A673 (cell line): ENCODE data around the gene EEPD1. TPM values are rescaled to one million over a fixed set of nuclear protein-coding genes. Genes with fewer than 3 reads are reported as not detected.

Source experiments
- BruUV-seq: library from RNA; stranded (reverse); fragments of 400-500 nt; replicated peaks from 2 replicates; lab custom pipeline; 2021; lab: Mats Ljungman, UMichigan
- CTCF ChIA-PET: fragments of 300-600 bp; sonication (Branson Sonifier 250); formaldehyde crosslinking; loops from one replicate; lab custom pipeline; 2022; ENCODE audit warnings: antibody characterized with exemption; lab: Charles Lee
- POLR2A ChIA-PET: fragments of 300-600 bp; sonication (Branson Sonifier 250); formaldehyde crosslinking; loops from one replicate; lab custom pipeline; 2022; ENCODE audit warnings: antibody characterized with exemption; ENCODE audit not compliant: low non-redundant PET; lab: Charles Lee
- DNase-seq: peaks from one replicate; pipeline ENCODE4 v3.0.0-alpha.2; 2015; ENCODE audit warnings: low spot score
- H3K27ac ChIP-seq: fragments of 200-600 bp; sonication (generic); 2 replicates; pipeline ENCODE4 v1.5.1; 2016; ENCODE audit warnings: mixed run types, low read depth, mild to moderate bottlenecking, mixed read lengths, antibody characterized with exemption, low read length; ENCODE audit not compliant: poor library complexity, severe bottlenecking
- H3K27me3 ChIP-seq: fragments of 200-600 bp; sonication (generic); replicated peaks from 2 replicates; pipeline ENCODE4 v1.6.1; 2017; ENCODE audit warnings: mixed run types, low read depth, mild to moderate bottlenecking, mixed read lengths, antibody characterized with exemption, low read length; ENCODE audit not compliant: insufficient read depth, poor library complexity
- H3K36me3 ChIP-seq: fragments of 200-600 bp; sonication (generic); 2 replicates; pipeline ENCODE4 v1.6.1; 2016; ENCODE audit warnings: mixed run types, mild to moderate bottlenecking, mixed read lengths, antibody characterized with exemption, low read length; ENCODE audit not compliant: insufficient read depth, poor library complexity, severe bottlenecking
- H3K4me1 ChIP-seq: fragments of 200-600 bp; sonication (generic); 2 replicates; pipeline ENCODE4 v1.6.1; 2017; ENCODE audit warnings: mixed run types, mild to moderate bottlenecking, mixed read lengths, antibody characterized with exemption, low read length; ENCODE audit not compliant: insufficient read depth, poor library complexity, severe bottlenecking
- H3K4me3 ChIP-seq: fragments of 200-600 bp; sonication (generic); 2 replicates; pipeline ENCODE4 v1.5.1; 2016; ENCODE audit warnings: low read depth, mixed run types, mild to moderate bottlenecking, mixed read lengths, low read length; ENCODE audit not compliant: poor library complexity, severe bottlenecking
- H3K9me3 ChIP-seq: fragments of 200-600 bp; sonication (generic); 2 replicates; pipeline ENCODE4 v1.6.1; 2016; ENCODE audit warnings: mixed run types, low read depth, mild to moderate bottlenecking, mixed read lengths, antibody characterized with exemption, low read length; ENCODE audit not compliant: poor library complexity, severe bottlenecking
- CTCF ChIP-seq: fragments of 300-800, 200-600 bp; sonication (generic); conservative IDR thresholded peaks from 2 replicates; pipeline ENCODE4 v1.5.1; 2017; ENCODE audit warnings: low read depth, mild to moderate bottlenecking, antibody characterized with exemption, low read length, moderate library complexity, mixed read lengths
- EZH2 ChIP-seq: fragments of 200-600 bp; sonication (generic); IDR thresholded peaks from 2 replicates; pipeline ENCODE4 v1.6.1; 2017; ENCODE audit warnings: borderline replicate concordance, low read depth, mild to moderate bottlenecking, mixed read lengths, antibody characterized with exemption, low read length; ENCODE audit not compliant: poor library complexity, severe bottlenecking
- intact Hi-C: fragments of 100-400 bp; cut with micrococcal nuclease; formaldehyde crosslinking; loops from one replicate; pipeline ENCODE4 v1.10.0; 2022; ENCODE audit not compliant: unreplicated experiment
- total RNA-seq: library from RNA; stranded (reverse); gene quantifications from 2 replicates; pipeline ENCODE4 v1.2.3, GENCODE V29; 2021

The EEPD1 gene
- total RNA-seq, 1 experiment from 2014 or later: 2.5 TPM

- intact Hi-C loops: no loop called here
- H3K4me1 ChIP-seq: no peaks in the 10 kb centered on the region
- TF ChIP-seq CTCF (no peak), EZH2 (no peak)
- POLR2A ChIA-PET: no interaction called here
- H3K9me3 ChIP-seq: no peaks in the 10 kb centered on the region
- no peaks in the 10 kb centered on the region for H3K36me3 ChIP-seq
- no peaks in the 10 kb centered on the region for H3K27me3 ChIP-seq
- no peak for DNase-seq
- H3K27ac ChIP-seq: no peak overlapping the region
- no TSS peak for BruUV-seq
- H3K4me3 ChIP-seq: no peak overlapping the region
- CTCF ChIA-PET: no interaction called here
These were observed 61.8 kb downstream of the EEPD1 start for GRCh38 chr7:36214608-36215456.

DNA sequence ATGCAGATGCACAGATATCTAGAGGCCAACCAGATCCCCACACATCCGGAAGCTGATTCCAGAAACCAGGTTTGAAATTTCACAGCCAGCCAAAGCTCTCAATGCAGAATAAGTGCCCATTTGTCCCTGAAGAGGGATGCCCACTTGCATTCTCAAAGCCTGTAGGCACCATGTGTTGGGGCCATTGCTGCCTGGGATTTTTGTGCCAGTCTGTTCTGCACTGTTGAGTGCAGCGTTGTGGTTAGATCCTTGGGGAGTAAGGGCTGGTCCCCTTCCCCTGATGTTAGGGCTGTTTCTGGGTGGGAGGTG, 62.4 kb downstream of the EEPD1 start:
- H3K4me1 ChIP-seq: no peaks in the 10 kb centered on the region
- H3K27me3 ChIP-seq: no peaks in the 10 kb centered on the region
- no TSS peak for BruUV-seq
- no peak overlapping the region for H3K4me3 ChIP-seq
- ChIA-PET CTCF (no interaction called here), POLR2A (no interaction called here)
- H3K36me3 ChIP-seq: no peaks in the 10 kb centered on the region
- no peak for DNase-seq
- TF ChIP-seq EZH2 (no peak), CTCF (no peak)
- intact Hi-C loops: no loop called here
- no peak overlapping the region for H3K27ac ChIP-seq
- no peaks in the 10 kb centered on the region for H3K9me3 ChIP-seq

GRCh38 chr7:36216063-36216684, 63.1 kb downstream of the EEPD1 start:
- Histone ChIP-seq H3K27ac (no peak overlapping the region), H3K36me3 (no peaks in the 10 kb centered on the region), H3K4me3 (no peak overlapping the region), H3K9me3 (no peaks in the 10 kb centered on the region), H3K4me1 (no peaks in the 10 kb centered on the region), H3K27me3 (no peaks in the 10 kb centered on the region)
- intact Hi-C loops: no loop called here
- BruUV-seq: no TSS peak
- no peak for TF ChIP-seq CTCF
- TF ChIP-seq EZH2: no peak
- ChIA-PET POLR2A (no interaction called here), CTCF (no interaction called here)
- no peak for DNase-seq
